Tibial artery (tissue), 4 donors: ENCODE results near the gene ZNF609.
"Not testable (repeated sequence)": the region's sequence is repeated elsewhere in the genome, so short reads cannot be mapped to it uniquely, and the experiment has no call there.

Experiments used
- DNase-seq, 2 donors: peaks; one replicate each; pipeline ENCODE4 v3.0.0-alpha.2; 2019
- H3K27ac ChIP-seq, 2 donors: fragments of 200-600 bp; sonication (generic) in 1 of 2; 1 replicate in 1 of 2; 2 replicates in 1 of 2; pipeline ENCODE4 v1.5.1; 2018 to 2019; ENCODE audit warnings: mild to moderate bottlenecking in 1 of 2
- H3K27me3 ChIP-seq, 2 donors: fragments of 200-600 bp; sonication (generic) in 1 of 2; one replicate each; pipeline versions ENCODE4 v1.5.1 to v1.6.0; 2016 to 2019
- H3K36me3 ChIP-seq, 3 donors: fragments of 200-600 bp; sonication (generic) in 2 of 3; one replicate each; pipeline ENCODE4 v1.5.1; 2016 to 2019; ENCODE audit warnings: mild to moderate bottlenecking in 2 of 3
- H3K4me1 ChIP-seq, 4 donors: fragments of 200-600 bp; sonication (generic) in 2 of 4; 1 replicate in 3 of 4; 2 replicates in 1 of 4; pipeline ENCODE4 v1.5.1; 2016 to 2019
- H3K4me3 ChIP-seq, 2 donors: fragments of 200-600 bp; sonication (generic) in 1 of 2; 1 replicate in 1 of 2; 2 replicates in 1 of 2; pipeline ENCODE4 v1.5.1; 2018 to 2019; ENCODE audit warnings: mild to moderate bottlenecking in 2 of 2
- H3K9me3 ChIP-seq, 3 donors: fragments of 200-600 bp; sonication (generic) in 1 of 3; one replicate each; pipeline ENCODE4 v1.5.1; 2016 to 2019
- intact Hi-C: fragments of 100-400 bp; cut with DNase I; formaldehyde crosslinking; loops from one replicate; pipeline ENCODE4 v1.15.0; 2023; ENCODE audit warnings: low total_unique reads
- TF ChIP-seq, protein P1 (sequence below), 2 experiments: fragments of 200-600 bp in 1 of 2; fragments of 450-650 bp in 1 of 2; IDR thresholded peaks; one replicate each; pipeline ENCODE4 v1.5.1; 2017 to 2019; ENCODE audit warnings: antibody characterized with exemption in 2 of 2, mild to moderate bottlenecking in 1 of 2, moderate library complexity in 1 of 2

The ZNF609 gene

DNA sequence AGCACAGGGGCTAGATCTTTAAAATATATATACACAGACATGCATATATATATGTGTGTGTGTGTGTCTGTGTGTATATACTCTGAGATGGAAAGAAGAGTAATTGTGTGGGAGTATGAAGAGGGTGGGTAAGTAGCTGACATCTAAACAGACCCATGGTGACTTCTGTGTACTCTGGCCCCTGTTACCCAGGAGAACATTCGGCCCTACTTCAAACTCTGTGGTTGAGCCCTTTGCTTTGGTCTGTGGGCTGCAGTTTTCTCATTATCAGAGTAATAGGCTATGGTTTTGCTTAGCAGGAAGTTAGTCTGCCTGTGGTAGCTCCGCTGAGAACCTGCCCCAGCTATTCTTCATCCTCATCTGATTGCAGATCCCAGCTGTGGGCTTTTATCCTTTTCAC, 173.6 kb downstream of the ZNF609 start:
- H3K4me3 ChIP-seq = no peak overlapping the region
- H3K27ac ChIP-seq = no peak overlapping the region
- H3K36me3 ChIP-seq = peaks cover 0 to 6% (median 0%) of the 10 kb centered on the region in 3 donors
- peaks cover 0 to 21% (median 10%) of the 10 kb centered on the region in 4 donors for H3K4me1 ChIP-seq
- intact Hi-C loops = no loop called here
- TF ChIP-seq, protein P1, sequence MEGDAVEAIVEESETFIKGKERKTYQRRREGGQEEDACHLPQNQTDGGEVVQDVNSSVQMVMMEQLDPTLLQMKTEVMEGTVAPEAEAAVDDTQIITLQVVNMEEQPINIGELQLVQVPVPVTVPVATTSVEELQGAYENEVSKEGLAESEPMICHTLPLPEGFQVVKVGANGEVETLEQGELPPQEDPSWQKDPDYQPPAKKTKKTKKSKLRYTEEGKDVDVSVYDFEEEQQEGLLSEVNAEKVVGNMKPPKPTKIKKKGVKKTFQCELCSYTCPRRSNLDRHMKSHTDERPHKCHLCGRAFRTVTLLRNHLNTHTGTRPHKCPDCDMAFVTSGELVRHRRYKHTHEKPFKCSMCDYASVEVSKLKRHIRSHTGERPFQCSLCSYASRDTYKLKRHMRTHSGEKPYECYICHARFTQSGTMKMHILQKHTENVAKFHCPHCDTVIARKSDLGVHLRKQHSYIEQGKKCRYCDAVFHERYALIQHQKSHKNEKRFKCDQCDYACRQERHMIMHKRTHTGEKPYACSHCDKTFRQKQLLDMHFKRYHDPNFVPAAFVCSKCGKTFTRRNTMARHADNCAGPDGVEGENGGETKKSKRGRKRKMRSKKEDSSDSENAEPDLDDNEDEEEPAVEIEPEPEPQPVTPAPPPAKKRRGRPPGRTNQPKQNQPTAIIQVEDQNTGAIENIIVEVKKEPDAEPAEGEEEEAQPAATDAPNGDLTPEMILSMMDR (IDR thresholded peaks at IDR 0.05) = no peak
- no peaks in the 10 kb centered on the region for H3K27me3 ChIP-seq
- no peaks in the 10 kb centered on the region for H3K9me3 ChIP-seq
- no peak for DNase-seq

- intact Hi-C loops = no loop called here
These were observed 174.5 kb downstream of the ZNF609 start for GRCh38 chr15:64634576-64635498.

GRCh38 chr15:64635499-64636495, 175.4 kb downstream of the ZNF609 start:
- H3K27ac ChIP-seq = no peak overlapping the region

More at GRCh38 chr15:64634576-64635498, 174.5 kb downstream of the ZNF609 start:
- Histone ChIP-seq H3K27ac (no peak overlapping the region), H3K4me3 (no peak overlapping the region), H3K4me1 (peaks cover 0 to 29% (median 11%) of the 10 kb centered on the region in 4 donors), H3K36me3 (peaks cover 0 to 6% (median 0%) of the 10 kb centered on the region in 3 donors), H3K9me3 (no peaks in the 10 kb centered on the region), H3K27me3 (no peaks in the 10 kb centered on the region)
- DNase-seq = no peak
- TF ChIP-seq, protein P1 (IDR thresholded peaks at IDR 0.05) = no peak

GRCh38 chr15:64636556-64636955, 176.2 kb downstream of the ZNF609 start:
- H3K27me3 ChIP-seq = no peaks in the 10 kb centered on the region
- DNase-seq = no peak
- peaks cover 0 to 40% (median 17%) of the 10 kb centered on the region in 4 donors for H3K4me1 ChIP-seq
- H3K27ac ChIP-seq = no peak overlapping the region
- intact Hi-C loops = no loop called here
- no peaks in the 10 kb centered on the region for H3K9me3 ChIP-seq
- H3K36me3 ChIP-seq = peaks cover 0 to 6% (median 0%) of the 10 kb centered on the region in 3 donors
- TF ChIP-seq, protein P1 (IDR thresholded peaks at IDR 0.05) = no peak
- no peak overlapping the region for H3K4me3 ChIP-seq

More at GRCh38 chr15:64635499-64636495, 175.4 kb downstream of the ZNF609 start:
- H3K27me3 ChIP-seq = no peaks in the 10 kb centered on the region
- TF ChIP-seq, protein P1 (IDR thresholded peaks at IDR 0.05) = no peak
- H3K9me3 ChIP-seq = no peaks in the 10 kb centered on the region
- H3K4me3 ChIP-seq = no peak overlapping the region
- H3K36me3 ChIP-seq = peaks cover 0 to 6% (median 0%) of the 10 kb centered on the region in 3 donors
- intact Hi-C loops = no loop called here
- peaks cover 0 to 38% (median 16%) of the 10 kb centered on the region in 4 donors for H3K4me1 ChIP-seq
- peak in 1 of 2 donors; percentile 50 for DNase-seq

DNA sequence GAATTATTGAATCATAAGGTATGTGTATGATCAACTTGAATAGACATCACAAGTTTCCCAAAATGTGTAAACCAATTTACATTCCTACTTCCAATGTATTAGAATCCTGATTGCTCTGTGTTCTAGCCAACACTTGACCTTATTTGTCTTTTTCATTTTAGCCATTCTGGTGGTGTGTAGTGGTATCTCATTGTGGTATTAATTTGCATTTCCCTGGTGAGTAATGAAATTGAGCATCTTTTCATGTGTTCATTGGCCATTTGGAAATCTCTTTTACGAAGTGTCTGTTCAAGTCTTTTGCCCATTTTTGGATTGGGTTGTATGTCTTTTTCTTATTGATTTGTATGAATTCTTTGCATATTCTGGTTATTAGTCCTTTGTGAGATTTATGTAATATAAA, 177.0 kb downstream of the ZNF609 start:
- intact Hi-C loops = no loop called here
- H3K4me1 ChIP-seq = peaks cover 0 to 40% (median 17%) of the 10 kb centered on the region in 4 donors
- H3K27me3 ChIP-seq = no peaks in the 10 kb centered on the region

GRCh38 chr15:64639744-64640143, 179.4 kb downstream of the ZNF609 start:
- intact Hi-C loops, H3K4me3 ChIP-seq, H3K9me3 ChIP-seq, H3K27ac ChIP-seq, DNase-seq, H3K27me3 ChIP-seq, H3K36me3 ChIP-seq: not testable (repeated sequence)
- H3K4me1 ChIP-seq = peaks cover 0 to 33% (median 13%) of the 10 kb centered on the region in 4 donors

More for the DNA sequence above, 177.0 kb downstream of the ZNF609 start:
- no peaks in the 10 kb centered on the region for H3K9me3 ChIP-seq
- peaks cover 0 to 6% (median 0%) of the 10 kb centered on the region in 3 donors for H3K36me3 ChIP-seq
- H3K4me3 ChIP-seq = no peak overlapping the region
- H3K27ac ChIP-seq = no peak overlapping the region
- TF ChIP-seq, protein P1 (IDR thresholded peaks at IDR 0.05) = no peak
- DNase-seq = no peak
